SK-N-DZ (cell line): ENCODE measurements around the gene PGM1. TPM values are rescaled to one million over a fixed set of nuclear protein-coding genes. Genes with fewer than 3 reads are reported as not detected.
"Not testable (repeated sequence)": the region's sequence is repeated elsewhere in the genome, so short reads cannot be mapped to it uniquely, and the experiment has no call there.

Source experiments
- DNase-seq: peaks from one replicate; pipeline ENCODE4 v3.0.0-alpha.2; 2015; ENCODE audit warnings: low spot score
- polyA plus RNA-seq, 2 experiments: library from polyadenylated mRNA; depleted of rRNA; stranded (reverse); fragments of >200 nt; gene quantifications; 2 replicates each; pipeline ENCODE4 v1.2.3, GENCODE V29; 2014

The PGM1 gene
- 27.7 and 32.7 TPM in 2 replicates for polyA plus RNA-seq (2014; cell fraction: cytosol; rRNA removed)
- 10.0 and 12.2 TPM in 2 replicates for polyA plus RNA-seq (2014; cell fraction: nucleus; rRNA removed)

DNA sequence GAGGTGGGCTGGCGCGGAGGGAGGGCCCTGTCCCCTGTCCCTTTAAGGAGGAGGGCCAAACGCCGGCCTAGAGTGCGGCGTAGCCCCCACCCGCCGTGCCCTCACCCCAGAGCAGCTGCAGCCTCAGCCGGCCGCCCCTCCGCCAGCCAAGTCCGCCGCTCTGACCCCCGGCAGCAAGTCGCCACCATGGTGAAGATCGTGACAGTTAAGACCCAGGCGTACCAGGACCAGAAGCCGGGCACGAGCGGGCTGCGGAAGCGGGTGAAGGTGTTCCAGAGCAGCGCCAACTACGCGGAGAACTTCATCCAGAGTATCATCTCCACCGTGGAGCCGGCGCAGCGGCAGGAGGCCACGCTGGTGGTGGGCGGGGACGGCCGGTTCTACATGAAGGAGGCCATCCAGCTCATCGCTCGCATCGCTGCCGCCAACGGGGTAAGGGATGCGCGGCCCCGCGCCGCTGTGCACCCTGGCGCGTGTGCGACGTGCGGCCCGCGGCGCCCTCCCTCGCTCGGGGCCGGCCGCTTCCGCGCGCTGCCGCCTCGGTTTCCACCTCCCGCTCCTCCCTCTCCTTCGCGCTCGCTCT is at the start of gene PGM1:
PGM1 (plus strand) TSS at position 109 of the 583 bp plus-strand sequence; CDS start at position 187, 78 bp downstream.
- DNase-seq = peak; percentile 77

GRCh38 chr1:63545780-63546179 is 47.4 kb upstream of the PGM1 start:
- no peak for DNase-seq

GRCh38 chr1:63547621-63548294 is 45.5 kb upstream of the PGM1 start:
- DNase-seq = no peak

DNA sequence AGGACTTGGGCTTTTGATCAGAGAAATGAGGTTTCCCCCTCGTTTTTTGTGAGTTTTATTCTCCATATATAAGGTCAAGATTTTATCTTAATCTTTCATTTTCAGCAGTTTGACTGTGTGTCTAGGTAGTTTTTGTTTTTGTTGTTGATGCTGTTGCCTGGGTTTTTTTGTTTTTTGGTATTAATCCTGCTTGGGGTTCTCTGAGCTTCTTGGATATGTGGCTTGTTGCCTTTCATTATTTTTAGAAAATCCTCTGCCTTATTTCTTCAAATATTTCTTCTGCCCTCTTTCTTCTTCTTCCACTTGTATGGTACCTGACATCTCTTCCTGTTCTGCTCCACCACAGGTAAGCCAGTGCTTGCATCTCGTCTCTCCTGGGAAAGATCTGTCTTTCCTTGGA is 44.9 kb upstream of the PGM1 start:
- DNase-seq = no peak

- no peak for DNase-seq
These were observed 44.3 kb upstream of the PGM1 start for GRCh38 chr1:63548877-63549276.

DNA sequence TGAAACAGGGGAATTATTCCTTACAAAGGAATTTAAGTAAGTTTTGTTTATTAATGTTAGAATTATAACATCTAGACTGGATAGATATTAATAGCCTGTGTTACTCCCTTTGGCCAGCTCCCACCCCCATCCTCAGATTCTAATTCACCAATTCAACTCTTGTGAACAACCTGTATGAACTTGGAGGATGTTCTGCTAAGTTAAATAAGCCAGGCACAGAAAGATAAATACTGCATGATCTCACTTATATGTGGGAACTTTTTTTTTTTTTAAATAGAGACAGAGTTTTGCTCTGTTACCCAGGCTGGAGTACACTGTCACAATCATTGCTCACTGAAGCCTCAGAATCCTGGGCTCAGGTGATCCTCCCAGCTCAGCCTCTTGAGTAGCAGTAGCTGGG is 37.7 kb upstream of the PGM1 start:
- no peak for DNase-seq

DNA sequence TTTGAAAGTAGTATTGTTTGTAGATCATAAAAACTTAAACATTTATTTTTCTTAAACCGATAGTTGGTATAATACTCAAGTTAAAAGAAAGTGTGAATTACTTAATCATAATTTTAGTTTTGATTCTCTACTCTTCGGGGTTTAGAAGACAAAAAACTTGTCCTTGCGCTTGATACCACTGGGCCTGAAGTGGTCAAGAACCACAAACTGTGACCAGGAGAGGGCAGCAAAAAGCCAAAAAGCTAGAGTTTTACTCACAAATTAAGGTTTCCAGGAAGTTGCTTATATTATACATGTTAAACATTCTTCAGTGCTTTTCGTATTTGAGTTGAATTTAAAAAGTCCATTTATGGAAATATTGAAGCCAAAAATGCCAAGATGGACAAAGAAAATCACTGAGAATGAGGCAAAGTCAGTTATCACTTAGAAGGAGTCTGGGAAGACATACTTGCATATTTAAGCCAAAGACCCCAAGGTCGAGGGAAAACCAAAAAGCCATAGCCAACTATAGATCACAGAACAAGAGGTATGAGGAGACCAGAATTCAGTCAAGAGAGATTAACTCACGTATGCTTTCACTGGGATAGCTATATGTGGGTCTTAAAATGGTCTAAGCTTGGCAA is 35.7 kb upstream of the PGM1 start:
- DNase-seq = peak; percentile 4

- no peak for DNase-seq
These were observed 33.9 kb upstream of the PGM1 start for GRCh38 chr1:63559357-63559756.

DNA sequence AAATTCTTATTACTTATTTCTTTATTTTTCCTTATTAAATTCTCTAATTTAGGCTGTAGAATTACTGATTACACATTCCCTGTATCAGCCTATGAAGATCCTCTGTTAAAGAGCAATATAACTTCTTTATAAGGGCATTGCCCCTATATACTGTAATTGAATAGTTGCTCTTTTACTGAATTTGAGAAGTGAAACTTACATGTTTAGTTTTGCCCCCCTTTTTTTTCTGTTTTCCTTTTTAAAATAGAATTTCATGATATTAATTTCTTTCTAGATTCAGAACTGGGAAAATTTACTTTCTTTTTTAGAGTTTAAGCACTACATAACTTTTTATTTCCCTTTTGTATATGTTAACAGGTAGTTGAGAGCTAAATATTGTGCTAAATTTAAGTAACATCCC is 29.5 kb upstream of the PGM1 start:
- no peak for DNase-seq

GRCh38 chr1:63569068-63569467 is 24.1 kb upstream of the PGM1 start:
- DNase-seq = no peak

GRCh38 chr1:63569640-63570316 is 23.4 kb upstream of the PGM1 start:
- DNase-seq = no peak

DNA sequence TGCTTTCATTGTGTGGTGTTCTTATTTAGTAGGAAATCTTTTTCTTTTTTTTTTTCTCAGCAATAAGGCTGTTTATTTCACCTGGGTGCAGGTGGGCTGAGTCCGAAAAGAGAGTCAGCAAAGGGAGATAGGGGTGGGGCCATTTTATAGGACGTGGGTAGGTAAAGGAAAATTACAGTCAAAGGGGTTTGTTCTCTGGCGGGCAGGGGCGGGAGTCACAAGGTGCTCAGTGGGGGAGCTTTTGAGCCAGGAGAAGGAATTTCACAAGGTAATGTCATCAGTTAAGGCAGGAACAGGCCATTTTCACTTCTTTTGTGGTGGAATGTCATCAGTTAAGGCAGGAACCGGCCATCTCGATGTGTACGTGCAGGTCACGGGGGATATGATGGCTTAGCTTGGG is 20.5 kb upstream of the PGM1 start:
- DNase-seq = not testable (repeated sequence)

DNA sequence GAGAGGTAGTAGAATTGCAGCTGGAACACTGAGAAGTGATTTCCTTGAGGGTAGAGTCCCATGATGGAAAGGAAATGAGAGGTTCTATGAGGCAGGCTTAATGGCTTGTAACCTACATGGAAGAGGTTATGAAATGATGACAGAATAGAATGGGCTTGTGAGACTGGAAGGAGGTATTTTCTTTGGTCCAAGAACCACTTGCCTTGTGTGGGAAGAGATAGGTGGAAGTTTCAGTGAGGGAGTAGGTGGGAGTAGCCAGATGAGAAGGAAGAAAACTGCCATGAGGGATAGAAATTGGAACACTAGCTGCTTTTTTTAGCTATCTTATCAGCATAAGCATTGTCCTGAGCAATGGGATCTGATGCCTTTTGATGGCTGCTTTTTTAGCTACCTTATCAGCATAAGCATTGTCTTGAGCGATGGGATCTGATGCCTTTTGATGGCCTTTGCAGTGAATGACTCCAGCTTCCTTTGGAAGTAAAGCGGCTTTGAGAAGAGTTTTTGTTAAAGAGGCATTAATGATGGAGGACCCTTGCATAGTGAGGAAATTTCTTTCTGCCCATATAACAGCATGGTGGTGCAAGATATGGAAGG is 18.9 kb upstream of the PGM1 start:
- DNase-seq = not testable (repeated sequence)

DNA sequence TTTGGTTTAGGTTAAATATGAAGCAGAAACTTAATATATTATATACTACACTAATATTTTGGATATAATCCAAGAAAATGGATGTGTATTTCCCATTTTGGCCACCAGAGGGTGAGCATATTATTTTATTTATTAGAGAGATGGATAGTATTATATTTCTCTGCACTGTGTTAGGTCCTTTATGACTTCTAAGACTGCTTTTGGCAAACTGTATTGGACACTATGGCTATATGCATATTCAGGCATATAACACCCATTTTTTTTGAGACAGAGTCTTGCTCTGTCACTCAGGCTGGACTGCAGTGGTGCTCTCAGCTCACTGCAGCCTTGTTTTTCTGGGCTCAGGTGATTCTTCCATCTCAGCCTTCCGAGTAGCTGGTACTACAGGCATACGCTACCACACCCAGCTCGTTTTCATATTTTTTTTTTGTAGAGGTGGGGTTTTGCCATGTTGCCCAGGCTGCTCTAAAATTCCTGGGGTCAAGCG is 17.8 kb upstream of the PGM1 start:
- peak; percentile 20 for DNase-seq

DNA sequence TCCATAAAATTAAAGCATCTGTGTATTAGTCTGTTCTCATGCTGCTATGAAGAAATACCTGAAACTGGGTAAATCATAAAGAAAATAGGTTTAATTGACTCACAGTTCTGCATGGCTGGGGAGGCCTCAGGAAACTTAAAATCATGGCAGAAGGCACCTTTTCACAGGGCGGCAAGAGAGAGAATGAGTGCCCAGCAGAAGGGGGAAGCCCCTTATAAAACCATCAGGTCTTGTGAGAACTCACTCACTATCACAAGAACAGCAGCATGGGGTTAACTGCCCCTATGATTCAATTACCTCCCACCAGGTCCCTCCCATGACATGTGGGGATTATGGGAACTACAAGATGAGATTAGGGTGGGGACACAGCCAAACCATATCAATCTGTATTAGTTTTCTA is 6.9 kb upstream of the PGM1 start:
- DNase-seq = not testable (repeated sequence)

DNA sequence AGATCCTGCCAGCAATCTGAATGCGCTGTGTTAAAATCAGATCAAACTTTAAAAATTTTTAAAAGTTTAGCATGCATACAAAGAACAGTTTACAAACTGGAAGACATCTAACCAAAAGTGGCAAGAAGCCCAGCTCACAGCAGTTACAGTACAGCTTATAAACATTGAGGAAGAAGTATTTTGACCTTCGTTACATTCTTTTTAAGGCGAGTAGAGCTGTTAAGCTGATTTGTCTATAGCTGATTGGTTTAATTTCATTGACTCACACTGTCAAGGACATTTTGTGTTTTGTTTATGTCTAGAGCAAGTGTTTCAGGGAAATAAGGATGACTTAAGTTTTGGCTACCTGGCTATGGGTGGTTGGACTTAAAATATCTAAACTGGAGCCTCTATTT is 3.0 kb upstream of the PGM1 start:
- no peak for DNase-seq

- DNase-seq = no peak
These were observed 492 bp upstream of the PGM1 start for GRCh38 chr1:63592536-63593302.

DNA sequence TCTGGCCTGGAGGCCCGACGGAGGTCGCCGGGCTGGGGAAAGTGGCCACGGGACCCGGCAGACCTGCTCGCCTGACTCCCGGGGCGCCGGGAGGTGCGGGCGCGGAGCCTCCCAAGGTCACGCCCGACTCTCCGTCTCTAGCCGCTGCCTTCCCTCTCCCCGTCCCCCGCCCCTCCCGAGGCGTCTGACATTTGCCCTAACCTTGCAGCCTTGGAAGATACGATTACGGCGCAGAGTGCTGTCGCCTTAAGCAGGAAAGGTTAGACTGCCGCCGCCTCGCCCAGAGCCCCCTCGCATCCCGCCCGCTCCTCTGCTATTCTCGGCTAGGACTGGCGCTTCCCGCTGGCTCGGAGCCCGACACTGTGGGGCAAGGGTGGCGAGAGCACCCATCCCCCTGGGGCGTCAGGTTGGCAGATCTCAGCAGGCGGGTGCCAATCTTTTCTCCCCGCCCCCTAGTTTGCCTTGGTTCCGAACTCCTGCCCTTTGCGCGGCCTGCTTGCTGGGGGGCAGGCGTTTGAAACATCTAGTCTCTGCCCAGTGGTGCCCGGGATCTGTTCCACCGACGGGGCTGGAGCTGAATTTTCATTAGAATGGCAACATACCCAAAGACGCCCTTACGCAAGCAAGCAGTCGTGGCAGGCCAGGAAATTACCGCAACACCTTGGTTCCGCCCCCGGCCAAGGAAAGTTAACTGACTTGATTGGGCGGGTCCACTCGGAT is 835 bp downstream of the PGM1 start:
- DNase-seq = peak; percentile 54

- no peak for DNase-seq
These were observed 2.2 kb downstream of the PGM1 start for GRCh38 chr1:63595435-63595834.

DNA sequence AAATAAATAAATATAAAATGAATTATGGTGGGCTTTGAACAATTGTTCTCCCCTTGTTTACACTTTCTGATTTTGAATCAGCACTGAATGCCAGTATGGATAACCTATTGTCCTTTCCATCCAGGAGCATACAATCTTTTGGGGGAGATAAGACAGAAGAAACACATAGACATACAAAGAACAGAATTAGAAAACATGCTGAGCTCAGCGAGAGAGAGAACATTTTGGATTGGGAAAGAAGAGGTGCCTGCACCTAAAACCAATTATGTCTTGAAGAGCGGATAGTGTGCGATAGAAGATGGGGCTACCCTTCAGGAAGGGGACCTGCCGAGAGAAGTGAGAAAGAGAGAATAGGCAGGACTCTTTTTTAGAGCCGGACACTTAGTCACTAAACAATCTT is 6.6 kb downstream of the PGM1 start:
- DNase-seq = no peak
